HG03558 (cell line): ENCODE data around the gene NFYA.

Source experiments
- ATAC-seq: cut with Tn5 transposase; IDR thresholded peaks from one replicate; pipeline ENCODE4 v1.9.1; 2021; ENCODE audit warnings: moderate number of reproducible peaks; ENCODE audit not compliant: unreplicated experiment; ENCODE audit errors: extremely low read depth

Gene NFYA

DNA sequence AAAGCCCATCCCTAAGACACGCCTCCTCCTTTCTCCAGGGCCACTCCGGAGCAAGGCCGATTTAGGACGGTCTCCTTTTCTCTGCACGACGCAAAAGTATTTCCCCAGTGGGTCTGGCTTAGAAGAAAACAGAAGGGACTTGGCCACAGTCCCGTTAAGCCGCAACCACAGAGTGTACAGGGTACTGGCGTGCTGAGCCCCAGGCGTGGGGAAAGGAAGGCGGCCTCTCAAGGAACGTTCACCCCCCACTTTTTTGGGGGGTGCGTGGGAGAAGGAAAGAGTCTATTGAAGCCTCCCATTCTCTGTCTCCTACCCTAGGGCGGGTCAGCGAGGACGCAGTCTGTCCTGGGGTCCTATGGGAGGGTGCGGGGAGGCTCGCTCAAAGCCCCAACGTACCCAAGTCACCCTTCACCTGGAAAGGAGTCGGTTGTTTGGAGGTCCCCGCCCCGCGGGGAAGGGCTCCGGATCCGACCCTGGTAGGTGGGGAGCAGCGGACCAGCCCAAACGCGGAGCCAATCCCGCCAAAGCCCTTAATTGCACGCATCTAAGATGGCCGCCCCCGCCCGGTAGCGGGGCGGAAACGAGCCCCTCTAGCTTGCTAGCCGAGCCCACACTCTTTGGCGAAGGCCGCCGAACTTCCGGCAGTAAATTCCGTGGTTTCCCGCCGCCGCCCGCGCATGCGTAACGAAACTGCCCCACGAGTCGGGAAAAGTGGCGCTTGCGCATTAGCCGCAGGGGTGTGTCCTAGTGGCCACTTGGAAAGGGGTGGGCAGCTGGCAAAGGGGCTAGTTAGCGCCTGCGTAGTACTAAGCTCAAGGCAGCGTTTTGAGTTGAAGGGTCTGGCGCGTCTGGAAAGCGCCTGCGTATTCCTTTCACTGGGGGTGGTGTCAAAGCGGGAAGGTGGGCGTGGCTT, 595 bp upstream of the NFYA start, which contains the start of gene OARD1:
Gene OARD1 (minus strand): TSS at position 434 of the 913 bp plus-strand sequence. CDS start 722 bp downstream, outside the sequence.
- ATAC-seq, result peak; percentile 44

- ATAC-seq, result no peak
These were observed 611 bp downstream of the NFYA start for GRCh38 chr6:41073203-41073967.

GRCh38 chr6:41073968-41074691, 1.4 kb downstream of the NFYA start:
- ATAC-seq, result no peak

- ATAC-seq, result no peak
These were observed 2.1 kb downstream of the NFYA start for GRCh38 chr6:41074692-41075436.

DNA sequence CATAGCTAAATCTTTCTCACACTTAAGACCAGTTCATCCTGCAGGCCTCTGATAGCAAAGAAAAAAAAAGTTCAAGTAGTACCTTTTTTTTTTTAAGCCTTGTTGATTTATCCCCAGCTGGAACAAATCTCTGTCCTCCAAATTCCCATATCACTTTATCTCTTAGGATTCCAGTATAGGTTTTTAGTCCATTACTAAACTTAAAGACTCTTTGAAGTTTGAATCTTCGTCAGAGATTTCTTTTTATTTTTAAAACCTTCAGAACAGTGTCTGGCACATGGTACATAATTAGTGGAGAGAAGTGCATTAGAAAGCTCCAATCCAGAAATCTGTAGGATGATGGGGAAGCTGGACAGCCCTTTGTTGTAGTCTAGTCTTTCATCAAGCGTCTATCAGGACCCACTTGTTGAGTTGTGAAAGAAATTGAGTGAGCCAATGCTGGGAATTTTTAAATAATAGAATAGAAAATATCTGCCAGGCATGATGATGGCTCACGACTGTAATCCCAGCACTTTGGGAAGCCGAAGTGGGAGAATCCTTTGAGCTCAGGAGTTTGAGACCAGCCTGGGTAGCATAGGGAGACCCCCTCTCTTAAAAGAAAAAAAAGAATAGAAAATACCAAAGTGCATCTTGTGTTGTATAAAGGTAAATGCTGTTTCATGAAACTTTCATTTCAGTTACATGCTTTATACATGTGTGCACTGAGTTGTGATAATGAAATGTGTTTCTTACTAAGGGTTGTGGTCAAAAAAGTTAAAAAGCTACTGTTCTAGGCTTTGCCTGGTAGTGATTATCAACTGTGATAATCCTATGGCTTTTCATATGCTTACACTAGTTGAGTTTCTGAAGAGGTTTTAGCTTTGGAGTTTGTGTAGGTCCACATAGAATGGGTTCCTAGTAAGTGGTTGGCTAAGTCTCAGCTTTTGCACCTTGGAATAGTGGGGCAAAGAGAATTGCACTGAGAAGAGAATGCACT, 3.2 kb downstream of the NFYA start:
- no peak for ATAC-seq

- ATAC-seq, result no peak
These were observed 4.8 kb downstream of the NFYA start for GRCh38 chr6:41077536-41077935.

DNA sequence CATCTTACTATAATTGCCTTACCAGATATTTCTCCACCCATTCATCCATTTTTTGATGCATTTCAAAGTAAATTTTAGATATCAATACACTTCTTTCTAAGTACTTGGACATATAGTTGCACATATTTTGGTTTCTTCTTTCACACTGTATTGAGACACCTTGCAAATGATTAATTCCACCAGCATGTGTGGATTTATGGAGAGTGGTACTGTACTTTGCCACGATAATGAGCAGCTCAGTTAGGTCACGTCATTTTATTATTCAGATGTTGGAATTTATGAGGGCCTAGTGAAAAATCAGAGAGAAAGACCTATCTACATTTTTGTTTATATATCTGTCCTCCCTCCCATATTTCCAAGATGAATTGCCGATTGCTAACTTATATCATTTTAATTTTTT, 5.3 kb downstream of the NFYA start:
- ATAC-seq, result no peak

GRCh38 chr6:41079080-41079479, 6.3 kb downstream of the NFYA start:
- no peak for ATAC-seq

DNA sequence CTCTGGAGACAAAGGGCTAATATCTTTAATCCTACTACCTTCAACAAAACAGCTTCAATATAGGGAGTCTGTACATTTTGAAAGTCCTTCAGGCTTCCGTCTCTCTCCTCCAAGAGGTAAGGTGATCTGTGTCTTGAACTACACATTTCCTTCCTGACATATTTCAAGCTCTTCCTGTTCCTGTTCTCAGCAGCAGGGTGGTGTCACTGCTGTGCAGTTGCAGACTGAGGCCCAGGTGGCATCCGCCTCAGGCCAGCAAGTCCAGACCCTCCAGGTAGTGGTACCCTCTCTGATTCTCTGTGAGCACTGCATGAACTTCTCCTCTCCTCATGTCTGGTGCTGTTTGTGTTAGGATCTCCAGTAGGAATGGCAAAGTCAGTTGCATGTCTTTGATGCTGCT, 7.8 kb downstream of the NFYA start:
- no peak for ATAC-seq

DNA sequence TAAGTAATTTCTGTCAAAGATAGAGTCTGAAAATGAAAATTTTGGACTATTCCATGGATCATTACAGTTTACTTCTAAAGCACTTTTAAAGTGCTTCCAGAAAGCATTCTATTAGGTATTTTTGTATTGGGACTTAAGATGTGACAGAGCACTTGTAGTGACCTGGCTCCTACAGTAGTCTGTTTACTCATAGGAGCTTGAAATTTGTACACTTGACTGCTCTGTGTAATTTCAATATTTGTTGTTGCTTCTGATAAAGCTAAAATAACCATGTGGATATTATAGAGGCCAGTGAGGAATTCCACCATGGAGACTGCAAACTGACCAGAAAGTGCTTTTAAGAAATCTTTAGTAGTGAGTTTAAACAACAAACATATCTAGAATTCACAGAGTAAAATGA, 10.3 kb downstream of the NFYA start:
- no peak for ATAC-seq

DNA sequence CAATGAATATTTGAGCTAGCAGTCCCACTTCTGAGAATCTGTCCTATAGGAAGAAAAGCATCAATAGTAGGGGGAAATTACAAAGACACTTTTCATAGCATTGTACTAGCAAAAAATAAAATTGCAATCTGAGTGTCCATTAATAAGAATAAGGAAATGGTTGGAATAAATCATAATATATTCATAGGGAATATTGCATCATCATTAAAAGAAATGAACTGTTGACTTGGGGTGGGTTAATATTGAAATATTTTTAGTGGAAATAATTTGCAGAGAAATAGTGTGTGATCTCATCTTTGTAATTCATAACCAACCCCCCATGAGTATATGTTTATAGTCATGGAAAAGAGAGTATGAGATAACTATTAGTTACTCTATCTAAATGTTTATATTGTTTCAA, 12.4 kb downstream of the NFYA start:
- no peak for ATAC-seq

DNA sequence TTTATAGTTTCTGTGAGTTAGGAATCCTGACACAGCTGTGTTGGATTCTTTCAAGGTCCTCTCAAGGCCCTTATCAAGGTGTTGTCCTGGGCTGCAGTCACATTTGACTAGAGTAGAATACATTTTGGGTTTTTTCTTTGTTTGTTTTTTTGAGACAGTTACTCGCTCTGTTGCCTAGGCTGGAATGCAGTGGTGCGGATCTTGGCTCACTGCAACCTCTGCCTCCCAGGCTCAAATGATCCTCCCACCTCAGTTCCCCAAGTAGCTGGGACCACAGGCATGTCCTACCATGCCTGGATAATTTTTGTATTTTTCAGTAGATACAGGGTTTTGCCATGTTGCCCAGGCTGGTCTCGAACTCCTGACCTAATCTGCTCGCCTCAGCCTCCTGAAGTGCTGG, 15.7 kb downstream of the NFYA start:
- ATAC-seq, result no peak

DNA sequence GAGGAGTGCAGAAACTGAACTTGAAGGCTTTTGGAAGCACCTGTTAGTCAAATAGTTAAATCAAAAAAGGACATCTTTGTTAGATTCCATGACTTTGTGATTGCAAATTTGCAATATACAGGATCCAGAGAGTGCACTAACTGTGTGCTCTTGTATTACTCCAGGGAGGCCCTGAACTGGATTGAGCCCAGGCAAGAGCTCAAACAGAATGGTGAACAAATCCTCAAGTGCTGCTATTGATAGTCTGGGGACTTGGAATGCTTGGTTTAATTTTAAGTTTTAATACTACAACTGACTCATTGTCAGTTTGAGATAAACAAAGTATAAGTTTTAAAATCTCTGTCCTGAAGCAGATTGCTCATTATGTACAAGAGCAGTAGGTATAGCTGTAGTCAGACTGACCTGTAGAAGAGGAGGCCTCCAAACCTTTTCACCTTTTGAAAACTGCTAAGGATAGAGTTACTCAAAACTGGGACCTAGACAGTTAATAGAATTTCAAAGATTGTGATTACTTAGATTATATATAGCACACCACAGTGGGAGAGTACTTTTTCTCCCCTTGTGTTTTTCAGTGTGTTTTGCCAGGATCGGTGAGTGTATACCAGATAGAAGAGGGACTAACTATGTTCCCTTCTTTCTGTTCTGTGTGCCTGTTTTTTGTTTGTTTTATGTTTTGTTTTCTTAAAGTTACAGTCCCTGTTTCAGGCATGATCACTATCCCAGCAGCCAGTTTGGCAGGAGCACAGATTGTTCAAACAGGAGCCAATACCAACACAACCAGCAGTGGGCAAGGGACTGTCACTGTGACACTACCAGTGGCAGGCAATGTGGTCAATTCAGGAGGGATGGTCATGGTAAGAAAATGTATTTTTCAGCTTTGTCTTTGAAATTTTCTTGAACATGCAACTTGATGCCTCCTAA, 18.3 kb downstream of the NFYA start:
- ATAC-seq, result no peak

DNA sequence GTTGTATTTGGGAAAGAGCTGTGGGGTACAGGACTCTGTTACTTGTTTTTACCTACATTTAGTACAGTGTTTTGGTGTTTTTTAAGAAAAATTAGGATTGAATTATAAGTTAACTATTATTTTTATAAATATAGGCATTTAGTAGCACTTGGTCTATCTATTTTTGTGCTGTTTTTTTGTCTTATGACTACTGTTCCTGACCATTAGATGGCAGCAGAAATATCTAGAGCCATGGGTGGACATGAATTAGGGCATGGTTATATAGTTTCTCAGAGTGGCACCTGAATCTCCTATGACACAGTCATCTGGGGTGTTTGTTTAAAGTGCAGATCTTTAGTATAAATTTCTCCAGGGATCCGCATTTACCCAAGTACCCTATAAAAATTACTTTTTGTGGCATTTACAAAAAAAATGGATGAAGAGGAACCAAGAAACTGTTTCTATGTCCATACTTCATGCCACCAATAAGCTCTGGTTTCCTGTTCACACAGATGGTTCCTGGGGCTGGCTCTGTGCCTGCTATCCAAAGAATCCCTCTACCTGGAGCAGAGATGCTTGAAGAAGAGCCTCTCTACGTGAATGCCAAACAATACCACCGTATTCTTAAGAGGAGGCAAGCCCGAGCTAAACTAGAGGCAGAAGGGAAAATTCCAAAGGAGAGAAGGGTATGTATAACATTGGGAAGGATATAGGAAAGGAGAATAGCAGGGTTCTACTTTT, 19.8 kb downstream of the NFYA start:
- no peak for ATAC-seq

DNA sequence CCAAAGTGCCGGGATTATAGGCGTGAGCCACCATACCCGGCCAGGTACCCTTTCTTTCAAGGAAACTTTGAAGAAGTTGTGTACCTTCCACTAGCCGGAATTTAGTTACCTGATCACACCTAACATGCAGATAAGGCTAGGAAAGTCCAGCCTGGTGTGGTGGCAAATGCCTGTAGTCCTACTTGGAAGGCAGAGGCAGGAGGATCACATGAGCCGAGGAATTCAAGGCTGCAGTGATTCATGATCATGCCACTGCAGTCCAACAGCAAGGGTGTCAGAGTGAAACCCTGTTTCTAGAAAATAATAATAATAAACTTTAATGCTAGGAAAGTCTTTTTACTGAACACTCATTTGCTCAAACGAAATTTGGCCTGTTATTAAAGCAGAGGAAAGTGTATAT, 21.0 kb downstream of the NFYA start:
- no peak for ATAC-seq

GRCh38 chr6:41097467-41098090, 24.8 kb downstream of the NFYA start:
- ATAC-seq, result no peak

DNA sequence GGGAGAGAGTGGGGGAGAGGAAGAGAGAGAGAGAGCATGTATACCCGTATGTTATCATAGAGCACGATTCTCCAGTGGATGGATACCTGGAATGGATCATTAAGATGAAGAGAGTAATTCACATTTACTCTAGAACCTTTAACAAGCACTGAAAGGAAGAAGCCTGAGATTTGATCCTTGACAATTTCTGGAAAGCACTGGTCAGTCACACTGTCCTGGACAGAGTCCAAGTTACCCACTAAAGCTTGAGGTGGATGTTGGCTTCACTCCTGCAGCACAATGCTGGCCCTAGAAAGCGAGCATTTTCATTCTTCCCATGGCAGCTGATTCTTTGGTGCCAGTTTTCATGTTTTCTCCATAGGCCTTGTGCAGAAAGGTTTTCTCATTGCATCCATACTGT, 25.6 kb downstream of the NFYA start:
- no peak for ATAC-seq
